GM18867 (cell line): ENCODE results near the gene KIAA1958.
"Not testable (repeated sequence)": the region's sequence is repeated elsewhere in the genome, so short reads cannot be mapped to it uniquely, and the experiment has no call there.

ENCODE experiments used
- ATAC-seq: cut with Tn5 transposase; IDR thresholded peaks from one replicate; pipeline ENCODE4 v1.9.1; 2021; ENCODE audit warnings: mild to moderate bottlenecking, moderate library complexity; ENCODE audit not compliant: unreplicated experiment

The KIAA1958 gene

GRCh38 chr9:112489039-112489546 is 2.5 kb downstream of the KIAA1958 start:
- no peak for ATAC-seq

GRCh38 chr9:112489876-112490666 is 3.4 kb downstream of the KIAA1958 start:
- no peak for ATAC-seq

- no peak for ATAC-seq
Observed at GRCh38 chr9:112493393-112494137, 6.9 kb downstream of the KIAA1958 start.

GRCh38 chr9:112494153-112494552 is 7.5 kb downstream of the KIAA1958 start:
- no peak for ATAC-seq

- ATAC-seq, result no peak
Observed at GRCh38 chr9:112495614-112496013, 9.0 kb downstream of the KIAA1958 start.

GRCh38 chr9:112496074-112496722 is 9.6 kb downstream of the KIAA1958 start:
- ATAC-seq, result no peak

- ATAC-seq, result no peak
Observed at GRCh38 chr9:112500842-112501241, 14.2 kb downstream of the KIAA1958 start.

- ATAC-seq, result no peak
Observed at GRCh38 chr9:112501287-112501686, 14.7 kb downstream of the KIAA1958 start.

- ATAC-seq, result no peak
Observed at GRCh38 chr9:112502175-112502946, 15.7 kb downstream of the KIAA1958 start.

- ATAC-seq, result no peak
Observed at GRCh38 chr9:112503170-112503569, 16.5 kb downstream of the KIAA1958 start.

- no peak for ATAC-seq
Observed at GRCh38 chr9:112505086-112505485, 18.5 kb downstream of the KIAA1958 start.

GRCh38 chr9:112505607-112506006 is 19.0 kb downstream of the KIAA1958 start:
- no peak for ATAC-seq

- ATAC-seq, result no peak
Observed at GRCh38 chr9:112506571-112506970, 19.9 kb downstream of the KIAA1958 start.

GRCh38 chr9:112507001-112507680 is 20.5 kb downstream of the KIAA1958 start:
- no peak for ATAC-seq

GRCh38 chr9:112508377-112508776 is 21.8 kb downstream of the KIAA1958 start:
- ATAC-seq, result no peak

- not testable (repeated sequence) for ATAC-seq
Observed at GRCh38 chr9:112512377-112512776, 25.8 kb downstream of the KIAA1958 start.

GRCh38 chr9:112516769-112517168 is 30.1 kb downstream of the KIAA1958 start:
- ATAC-seq, result no peak

GRCh38 chr9:112520069-112520468 is 33.4 kb downstream of the KIAA1958 start:
- no peak for ATAC-seq

GRCh38 chr9:112520656-112521055 is 34.0 kb downstream of the KIAA1958 start:
- no peak for ATAC-seq

GRCh38 chr9:112526973-112527372 is 40.3 kb downstream of the KIAA1958 start:
- no peak for ATAC-seq
